Coronary artery (tissue), 2 donors: ENCODE measurements around the gene ZNF438.

Experiments used
- DNase-seq: peaks from one replicate; pipeline ENCODE4 v3.0.0-alpha.2; 2017; ENCODE audit warnings: low spot score
- H3K27ac ChIP-seq, 2 donors: fragments of 200-600 bp; sonication (generic); one replicate each; pipeline ENCODE4 v1.5.1; 2016 to 2019
- H3K4me3 ChIP-seq: fragments of 200-600 bp; sonication (generic); 2 replicates; pipeline ENCODE4 v1.5.1; 2016; ENCODE audit warnings: mild to moderate bottlenecking, moderate library complexity
- TF ChIP-seq, protein P1 (sequence below): fragments of 200-600 bp; sonication (generic); IDR thresholded peaks from one replicate; pipeline ENCODE4 v1.5.1; 2019; ENCODE audit warnings: antibody characterized with exemption

Gene ZNF438

DNA sequence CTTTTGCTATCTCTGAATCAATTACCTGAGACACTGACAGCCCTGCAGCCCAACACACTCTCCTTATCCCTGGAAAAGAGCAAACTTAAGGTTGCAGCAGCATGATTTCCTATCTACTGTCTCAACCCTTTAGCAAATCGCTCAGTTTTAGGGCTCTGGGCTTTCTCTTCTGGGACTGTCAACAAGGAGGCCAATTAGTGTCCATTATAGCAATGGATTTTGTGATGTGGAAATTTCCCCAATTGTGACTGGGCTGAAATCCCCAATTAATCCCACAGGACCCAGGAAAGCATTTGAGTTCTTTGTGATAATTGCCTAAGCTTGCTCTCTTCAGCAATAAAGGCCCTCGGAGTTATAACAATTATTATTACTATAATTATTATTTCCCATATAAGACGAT lies 197.0 kb downstream of the ZNF438 start:
- DNase-seq = no peak
- Histone ChIP-seq H3K27ac (no peak overlapping the region), H3K4me3 (no peak overlapping the region)
- TF ChIP-seq, protein P1, sequence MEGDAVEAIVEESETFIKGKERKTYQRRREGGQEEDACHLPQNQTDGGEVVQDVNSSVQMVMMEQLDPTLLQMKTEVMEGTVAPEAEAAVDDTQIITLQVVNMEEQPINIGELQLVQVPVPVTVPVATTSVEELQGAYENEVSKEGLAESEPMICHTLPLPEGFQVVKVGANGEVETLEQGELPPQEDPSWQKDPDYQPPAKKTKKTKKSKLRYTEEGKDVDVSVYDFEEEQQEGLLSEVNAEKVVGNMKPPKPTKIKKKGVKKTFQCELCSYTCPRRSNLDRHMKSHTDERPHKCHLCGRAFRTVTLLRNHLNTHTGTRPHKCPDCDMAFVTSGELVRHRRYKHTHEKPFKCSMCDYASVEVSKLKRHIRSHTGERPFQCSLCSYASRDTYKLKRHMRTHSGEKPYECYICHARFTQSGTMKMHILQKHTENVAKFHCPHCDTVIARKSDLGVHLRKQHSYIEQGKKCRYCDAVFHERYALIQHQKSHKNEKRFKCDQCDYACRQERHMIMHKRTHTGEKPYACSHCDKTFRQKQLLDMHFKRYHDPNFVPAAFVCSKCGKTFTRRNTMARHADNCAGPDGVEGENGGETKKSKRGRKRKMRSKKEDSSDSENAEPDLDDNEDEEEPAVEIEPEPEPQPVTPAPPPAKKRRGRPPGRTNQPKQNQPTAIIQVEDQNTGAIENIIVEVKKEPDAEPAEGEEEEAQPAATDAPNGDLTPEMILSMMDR = no peak

GRCh38 chr10:30834153-30834552 lies 197.5 kb downstream of the ZNF438 start:
- TF ChIP-seq, protein P1 = no peak
- no peak for DNase-seq
- Histone ChIP-seq H3K27ac (no peak overlapping the region), H3K4me3 (no peak overlapping the region)

GRCh38 chr10:30833628-30833970 lies 198.1 kb downstream of the ZNF438 start:
- no peak for DNase-seq
- Histone ChIP-seq H3K27ac (no peak overlapping the region), H3K4me3 (no peak overlapping the region)
- TF ChIP-seq, protein P1 = no peak

DNA sequence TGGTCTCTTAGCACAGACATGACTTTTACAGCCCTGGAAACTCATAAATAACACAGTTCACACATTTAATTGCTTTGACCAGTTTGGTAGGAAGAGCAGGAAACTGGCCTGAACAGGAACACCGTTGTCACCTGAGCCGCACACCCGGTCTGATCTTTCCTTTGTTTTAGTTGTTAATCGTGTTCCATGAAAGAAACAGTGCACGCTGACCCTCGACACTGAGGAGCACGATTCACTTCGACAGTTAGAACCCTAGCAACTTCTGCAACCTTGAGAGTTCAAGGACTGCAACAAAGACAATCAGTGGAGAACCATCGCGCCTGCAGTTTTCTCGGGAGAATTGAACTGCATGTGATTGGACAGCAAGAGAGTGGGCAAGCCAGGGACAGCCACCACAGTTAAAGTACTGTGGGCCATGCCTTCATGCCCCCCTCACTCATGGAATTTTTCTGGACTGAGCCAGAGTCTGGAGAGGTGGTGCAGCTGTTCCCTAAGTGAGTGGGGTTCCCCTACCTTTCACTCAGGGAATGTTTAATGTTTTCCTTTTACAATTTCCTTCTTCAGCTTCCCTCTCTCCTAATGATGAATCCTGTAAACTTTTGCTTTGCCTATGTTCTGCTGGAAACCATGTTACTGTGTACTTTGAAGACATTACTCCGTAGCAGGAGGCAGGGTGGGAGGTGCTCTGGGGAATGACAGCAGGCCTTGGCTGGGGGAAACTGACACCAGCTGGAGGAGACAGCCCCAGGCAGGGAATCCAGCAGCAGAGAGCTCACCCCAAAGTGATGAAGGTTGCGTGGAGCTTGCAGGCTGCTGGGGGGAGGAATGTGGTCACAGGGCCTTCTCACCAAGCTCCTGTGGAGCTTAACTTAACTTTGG lies 198.7 kb downstream of the ZNF438 start:
- Histone ChIP-seq H3K4me3 (no peak overlapping the region), H3K27ac (no peak overlapping the region)
- DNase-seq = no peak
- TF ChIP-seq, protein P1 = no peak

DNA sequence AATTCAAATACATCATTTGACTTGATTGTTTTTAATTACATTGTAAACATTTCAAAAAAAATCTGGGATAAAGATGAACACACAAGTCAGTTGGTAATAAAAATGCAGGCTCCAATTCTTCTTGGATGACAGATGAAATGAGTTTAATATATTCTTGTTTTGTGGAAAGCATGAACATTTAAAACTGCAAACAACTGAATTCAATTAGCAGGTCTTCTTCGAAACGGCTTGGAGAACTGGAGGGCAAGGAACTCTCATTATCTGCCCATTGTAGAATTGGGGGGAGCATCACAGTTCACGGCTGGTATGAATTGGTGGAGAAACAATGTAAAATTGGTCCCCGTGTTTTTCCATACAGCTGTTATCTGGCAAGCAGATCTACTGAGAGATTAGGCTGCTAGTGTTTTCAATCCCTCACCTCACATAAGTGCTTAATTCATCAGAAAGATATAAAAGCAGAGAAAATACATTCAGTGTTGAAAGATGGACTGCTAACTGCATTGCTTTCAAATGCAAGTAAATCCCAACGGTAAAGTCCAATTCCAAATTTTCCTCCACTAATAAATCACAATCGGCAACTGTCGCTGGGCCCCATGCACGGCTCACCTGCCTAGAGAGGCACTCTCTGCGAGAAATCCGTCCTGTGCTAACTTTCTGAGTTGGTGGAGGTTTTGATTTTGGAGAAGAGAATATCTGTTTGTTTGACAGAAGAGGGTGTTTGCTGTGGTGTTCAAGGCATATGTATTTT lies 199.5 kb downstream of the ZNF438 start:
- DNase-seq = no peak
- no peak overlapping the region for H3K27ac ChIP-seq
- no peak overlapping the region for H3K4me3 ChIP-seq
- TF ChIP-seq, protein P1 = no peak

- Histone ChIP-seq H3K4me3 (no peak overlapping the region), H3K27ac (no peak overlapping the region)
- TF ChIP-seq, protein P1 = no peak
- DNase-seq = no peak
Measured at GRCh38 chr10:30831426-30831825, 200.2 kb downstream of the ZNF438 start.
